CD14-positive monocyte (primary cell): ENCODE data around the gene PAAF1. TPM values are rescaled to one million over a fixed set of nuclear protein-coding genes. Genes with fewer than 3 reads are reported as not detected.

Source experiments
- DNase-seq, 3 donors: peaks; one replicate each; pipeline ENCODE4 v3.0.0-alpha.2; 2011 to 2022
- H2AFZ ChIP-seq: 2 replicates; pipeline ENCODE4 v1.6.0; 2012; ENCODE audit warnings: mild to moderate bottlenecking, low read depth, low read length, inconsistent platforms; ENCODE audit not compliant: insufficient read depth, poor library complexity, severe bottlenecking
- H3K27ac ChIP-seq, 2 donors: 1 replicate in 1 of 2; 2 replicates in 1 of 2; pipeline ENCODE4 v1.5.1; 2012 to 2013; ENCODE audit warnings: low read length in 2 of 2, control low read depth in 1 of 2, inconsistent platforms in 1 of 2, low read depth in 1 of 2, mild to moderate bottlenecking in 1 of 2
- H3K27me3 ChIP-seq, 2 donors: one replicate each; pipeline versions ENCODE4 v1.6.0 to v1.6.1; 2011 to 2013; ENCODE audit warnings: low read length in 2 of 2; ENCODE audit not compliant: control insufficient read depth in 2 of 2, insufficient read depth in 2 of 2
- H3K36me3 ChIP-seq, 2 donors: replicated peaks in 1 of 2; 1 replicate in 1 of 2; 2 replicates in 1 of 2; pipeline versions ENCODE4 v1.5.1 to v1.6.1; 2012 to 2013; ENCODE audit warnings: low read length in 2 of 2, control low read depth in 1 of 2, inconsistent platforms in 1 of 2, mild to moderate bottlenecking in 1 of 2; ENCODE audit not compliant: insufficient read depth in 2 of 2, control insufficient read depth in 1 of 2
- H3K4me1 ChIP-seq, 2 donors: 1 replicate in 1 of 2; 2 replicates in 1 of 2; pipeline versions ENCODE4 v1.5.1 to v1.6.1; 2012 to 2013; ENCODE audit warnings: low read length in 2 of 2, control low read depth in 1 of 2, inconsistent platforms in 1 of 2, mild to moderate bottlenecking in 1 of 2, moderate library complexity in 1 of 2; ENCODE audit not compliant: insufficient read depth in 2 of 2, control insufficient read depth in 1 of 2
- H3K4me2 ChIP-seq: replicated peaks from 2 replicates; pipeline ENCODE3; 2012; ENCODE audit warnings: low read length, moderate library complexity, mild to moderate bottlenecking; ENCODE audit not compliant: poor library complexity, severe bottlenecking; ENCODE audit errors: extremely low read depth
- H3K4me3 ChIP-seq, 3 experiments: fragments of 200-600 bp in 1 of 3; sonication (generic) in 1 of 3; replicated peaks in 1 of 3; 1 replicate in 2 of 3; 2 replicates in 1 of 3; pipeline ENCODE4 v1.5.1; 2011 to 2013; ENCODE audit warnings: low read length in 3 of 3, mild to moderate bottlenecking in 3 of 3, control low read depth in 2 of 3, low read depth in 2 of 3, inconsistent platforms in 1 of 3, moderate library complexity in 1 of 3
- H3K79me2 ChIP-seq: 2 replicates; pipeline ENCODE4 v1.6.0; 2012; ENCODE audit warnings: mild to moderate bottlenecking, control low read depth, inconsistent platforms, low read length, moderate library complexity; ENCODE audit not compliant: insufficient read depth
- H3K9ac ChIP-seq: 2 replicates; pipeline ENCODE4 v1.6.0; 2017; ENCODE audit warnings: low read length, mild to moderate bottlenecking; ENCODE audit not compliant: insufficient read depth, poor library complexity, severe bottlenecking
- H3K9me3 ChIP-seq, 2 donors: replicated peaks in 1 of 2; 1 replicate in 1 of 2; 2 replicates in 1 of 2; pipeline versions ENCODE4 v1.5.1 to v1.6.1; 2012 to 2013; ENCODE audit warnings: low read length in 2 of 2, control low read depth in 1 of 2; ENCODE audit not compliant: control insufficient read depth in 1 of 2, insufficient read depth in 1 of 2
- H4K20me1 ChIP-seq: 2 replicates; pipeline ENCODE4 v1.6.0; 2012; ENCODE audit warnings: mild to moderate bottlenecking, low read length, control low read depth, moderate library complexity; ENCODE audit not compliant: insufficient read depth
- H3K27ac Mint-ChIP-seq, 7 donors: one replicate each; pipeline ENCODE4 v1.8.0; 2020; ENCODE audit warnings: mild to moderate bottlenecking in 7 of 7, mixed read lengths in 7 of 7, moderate library complexity in 6 of 7, inconsistent platforms in 2 of 7
- H3K27me3 Mint-ChIP-seq, 3 donors: one replicate each; pipeline ENCODE4 v1.8.0; 2021 to 2022; ENCODE audit warnings: low read depth in 3 of 3, mild to moderate bottlenecking in 3 of 3, mixed read lengths in 3 of 3, moderate library complexity in 3 of 3, inconsistent platforms in 1 of 3
- H3K36me3 Mint-ChIP-seq, 2 donors: one replicate each; pipeline ENCODE4 v1.8.0; 2020; ENCODE audit warnings: mixed read lengths in 2 of 2, inconsistent platforms in 1 of 2, mild to moderate bottlenecking in 1 of 2
- H3K4me1 Mint-ChIP-seq: one replicate; pipeline ENCODE4 v1.8.0; 2020; ENCODE audit warnings: mild to moderate bottlenecking, mixed read lengths
- H3K4me3 Mint-ChIP-seq, 2 donors: one replicate each; pipeline ENCODE4 v1.8.0; 2020; ENCODE audit warnings: mild to moderate bottlenecking in 2 of 2, mixed read lengths in 2 of 2, moderate library complexity in 1 of 2
- H3K9me3 Mint-ChIP-seq, 7 donors: one replicate each; pipeline ENCODE4 v1.8.0; 2020 to 2022; ENCODE audit warnings: mixed read lengths in 7 of 7, mild to moderate bottlenecking in 6 of 7, moderate library complexity in 6 of 7, inconsistent platforms in 2 of 7
- WGBS: methylation state at CpG from one replicate; pipeline ENCODE4 v1.1.5; 2013; ENCODE audit warnings: missing lambda C conversion rate; ENCODE audit not compliant: insufficient coverage; 5-methylcytosine and 5-hydroxymethylcytosine counted together
- intact Hi-C, 2 donors: fragments of 100-400 bp; cut with micrococcal nuclease; formaldehyde crosslinking; loops; one replicate each; pipeline versions ENCODE4 v1.15.0 to v1.15.1; 2023
- polyA plus RNA-seq, 3 donors: library from polyadenylated mRNA; depleted of rRNA in 1 of 3; unstranded in 2 of 3; stranded (reverse) in 1 of 3; fragments of 300-500 nt in 2 of 3; fragments of >200 nt in 1 of 3; fragmentation: Illumina TruSeq in 2 of 3; gene quantifications; 1 replicate in 2 of 3; 2 replicates in 1 of 3; pipeline ENCODE4 v1.2.3, GENCODE V29; 2012 to 2021
- TF ChIP-seq, protein P1 (sequence below): fragments of 200-600 bp; IDR thresholded peaks from one replicate; pipeline ENCODE4 v1.8.0; 2022; ENCODE audit warnings: antibody characterized with exemption, mild to moderate bottlenecking

PAAF1 gene
- polyA plus RNA-seq, 3 donors, result 12.0 to 13.7 (median 12.9) TPM

DNA sequence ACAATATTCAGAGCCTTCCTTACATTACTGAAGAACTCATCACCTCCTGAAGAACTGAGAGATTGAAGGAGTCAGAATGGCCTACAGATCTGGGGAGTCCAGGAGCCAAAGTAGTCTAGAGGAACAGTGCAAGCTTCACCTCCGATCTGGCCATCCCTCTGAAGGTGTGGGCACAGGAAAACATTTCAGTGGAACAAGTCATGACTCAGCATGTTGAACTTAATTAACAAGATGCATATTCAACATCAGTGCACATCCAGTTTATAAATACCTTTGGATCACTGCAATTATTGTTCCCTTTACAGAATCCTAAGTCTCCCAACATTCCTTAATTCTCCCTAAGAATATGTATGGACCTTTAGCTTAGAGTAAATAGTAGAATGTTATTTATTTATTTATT, 25.5 kb downstream of the PAAF1 start:
- H3K4me3 Mint-ChIP-seq, result no peak overlapping the region
- Histone ChIP-seq H3K79me2 (no peaks in the 10 kb centered on the region), H3K9ac (no peak overlapping the region), H3K27ac (no peak overlapping the region), H3K9me3 (no peaks in the 10 kb centered on the region), H3K4me1 (no peaks in the 10 kb centered on the region), H3K4me3 (no peak overlapping the region), H3K36me3 (peaks cover 26 to 71% of the 10 kb centered on the region in 2 donors), H3K4me2 (no peak overlapping the region), H2AFZ (no peak overlapping the region), H3K27me3 (no peaks in the 10 kb centered on the region), H4K20me1 (no peaks in the 10 kb centered on the region)
- DNase-seq, result no peak
- H3K27ac Mint-ChIP-seq, result peak overlapping the region in 1 of 7 donors; percentile 13
- no peaks in the 10 kb centered on the region for H3K9me3 Mint-ChIP-seq
- H3K4me1 Mint-ChIP-seq, result no peaks in the 10 kb centered on the region
- TF ChIP-seq, protein P1, sequence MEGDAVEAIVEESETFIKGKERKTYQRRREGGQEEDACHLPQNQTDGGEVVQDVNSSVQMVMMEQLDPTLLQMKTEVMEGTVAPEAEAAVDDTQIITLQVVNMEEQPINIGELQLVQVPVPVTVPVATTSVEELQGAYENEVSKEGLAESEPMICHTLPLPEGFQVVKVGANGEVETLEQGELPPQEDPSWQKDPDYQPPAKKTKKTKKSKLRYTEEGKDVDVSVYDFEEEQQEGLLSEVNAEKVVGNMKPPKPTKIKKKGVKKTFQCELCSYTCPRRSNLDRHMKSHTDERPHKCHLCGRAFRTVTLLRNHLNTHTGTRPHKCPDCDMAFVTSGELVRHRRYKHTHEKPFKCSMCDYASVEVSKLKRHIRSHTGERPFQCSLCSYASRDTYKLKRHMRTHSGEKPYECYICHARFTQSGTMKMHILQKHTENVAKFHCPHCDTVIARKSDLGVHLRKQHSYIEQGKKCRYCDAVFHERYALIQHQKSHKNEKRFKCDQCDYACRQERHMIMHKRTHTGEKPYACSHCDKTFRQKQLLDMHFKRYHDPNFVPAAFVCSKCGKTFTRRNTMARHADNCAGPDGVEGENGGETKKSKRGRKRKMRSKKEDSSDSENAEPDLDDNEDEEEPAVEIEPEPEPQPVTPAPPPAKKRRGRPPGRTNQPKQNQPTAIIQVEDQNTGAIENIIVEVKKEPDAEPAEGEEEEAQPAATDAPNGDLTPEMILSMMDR, result no peak
- WGBS, result no CpG with 5 or more reads among the region's 1 CpG
- intact Hi-C loops, result no loop called here
- peaks cover 33 to 45% of the 10 kb centered on the region in 2 donors for H3K36me3 Mint-ChIP-seq
- peaks cover 0 to 1% (median 0%) of the 10 kb centered on the region in 3 donors for H3K27me3 Mint-ChIP-seq

DNA sequence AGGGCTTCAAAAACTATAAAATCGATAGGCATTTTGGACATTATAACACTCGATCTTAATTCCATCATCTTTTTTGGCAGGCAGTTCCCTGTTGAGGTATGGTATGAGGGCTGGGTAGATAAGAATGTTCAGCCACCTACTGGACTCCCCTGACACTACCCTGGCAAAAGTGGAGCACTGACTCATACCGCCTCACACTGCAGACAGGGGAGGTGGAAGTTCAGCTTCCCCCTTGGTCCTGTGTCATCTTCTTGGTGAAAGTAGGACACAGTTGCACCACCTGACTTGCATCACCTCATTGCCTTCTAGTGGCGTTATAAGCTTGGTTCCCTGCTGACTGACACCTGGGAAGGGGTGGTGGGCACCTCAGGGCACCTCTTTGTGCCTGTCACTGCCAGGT, 30.4 kb downstream of the PAAF1 start:
- no peaks in the 10 kb centered on the region for H3K9me3 ChIP-seq
- H2AFZ ChIP-seq, result no peak overlapping the region
- H3K36me3 ChIP-seq, result peaks cover 42 to 70% of the 10 kb centered on the region in 2 donors
- Mint-ChIP-seq H3K9me3 (no peaks in the 10 kb centered on the region), H3K4me3 (no peak overlapping the region), H3K27ac (peak overlapping the region in 2 of 7 donors; percentile 19 to 35), H3K4me1 (no peaks in the 10 kb centered on the region), H3K36me3 (peaks cover 38 to 46% of the 10 kb centered on the region in 2 donors), H3K27me3 (peaks cover 0 to 1% (median 0%) of the 10 kb centered on the region in 3 donors)
- H3K79me2 ChIP-seq, result no peaks in the 10 kb centered on the region
- no CpG with 5 or more reads among the region's 4 CpGs for WGBS
- TF ChIP-seq, protein P1, result peak; percentile 11
- H3K4me3 ChIP-seq, result no peak overlapping the region
- no peak overlapping the region for H3K9ac ChIP-seq
- H4K20me1 ChIP-seq, result no peaks in the 10 kb centered on the region
- intact Hi-C loops, result no loop called here
- no peak overlapping the region for H3K27ac ChIP-seq
- H3K4me2 ChIP-seq, result no peak overlapping the region
- DNase-seq, result peak in 2 of 3 donors; percentile 6 to 31
- no peaks in the 10 kb centered on the region for H3K27me3 ChIP-seq
- no peaks in the 10 kb centered on the region for H3K4me1 ChIP-seq
